Cardiac muscle cell (in vitro differentiated cells and primary cell): ENCODE measurements around the gene CDH15. TPM values are rescaled to one million over a fixed set of nuclear protein-coding genes. Genes with fewer than 3 reads are reported as not detected.

Experiments
- DNase-seq, 2 donors: peaks; one replicate each; pipeline versions ENCODE4 v3.0.0 to v3.0.0-alpha.2; 2010 to 2017; ENCODE audit warnings: low read depth in 1 of 2, low spot score in 1 of 2
- H3K27ac ChIP-seq: fragments of 200-600 bp; sonication (generic); 2 replicates; pipeline ENCODE4 v1.5.1; 2016
- H3K27me3 ChIP-seq: fragments of 200-600 bp; sonication (generic); 2 replicates; pipeline ENCODE4 v1.6.0; 2016; ENCODE audit warnings: control low read depth
- H3K36me3 ChIP-seq: fragments of 200-600 bp; sonication (generic); 2 replicates; pipeline ENCODE4 v1.5.1; 2016; ENCODE audit warnings: control low read depth
- H3K4me1 ChIP-seq: fragments of 200-600 bp; sonication (generic); 2 replicates; pipeline ENCODE4 v1.8.1; 2017; ENCODE audit warnings: low read depth, mild to moderate bottlenecking, mixed run types
- H3K4me3 ChIP-seq: fragments of 200-600 bp; sonication (generic); 2 replicates; pipeline ENCODE4 v1.5.1; 2016; ENCODE audit warnings: mild to moderate bottlenecking
- H3K9me3 ChIP-seq: fragments of 200-600 bp; sonication (generic); 2 replicates; pipeline ENCODE4 v1.5.1; 2017; ENCODE audit warnings: low read depth, mild to moderate bottlenecking, control low read depth
- CTCF ChIP-seq: IDR thresholded peaks from 2 replicates; pipeline ENCODE4 v1.5.1; 2012; ENCODE audit warnings: low read depth, mild to moderate bottlenecking, low read length
- polyA plus RNA-seq: library from polyadenylated mRNA; unstranded; fragments of >200 nt; fragmentation: Nextera tagmentation; extraction: Ambion mirVana; gene quantifications from 2 replicates; pipeline ENCODE4 v1.2.1, GENCODE V29; 2016
- total RNA-seq: library from RNA; depleted of rRNA; stranded (reverse); fragments of >200 nt; gene quantifications from 2 replicates; pipeline ENCODE4 v1.2.3, GENCODE V29; 2016

CDH15 gene
- total and polyA plus RNA-seq, 2 experiments from 2014 or later = 0.78 to 1.5 TPM

GRCh38 chr16:89166696-89167424 lies 4.7 kb upstream of the CDH15 start:
- H3K4me1 ChIP-seq = no peaks in the 10 kb centered on the region
- peaks cover 15% of the 10 kb centered on the region for H3K27me3 ChIP-seq
- no peak overlapping the region for H3K27ac ChIP-seq
- H3K4me3 ChIP-seq = no peak overlapping the region
- no peaks in the 10 kb centered on the region for H3K36me3 ChIP-seq
- no peak for DNase-seq
- H3K9me3 ChIP-seq = no peaks in the 10 kb centered on the region
- TF ChIP-seq CTCF = no peak

GRCh38 chr16:89167425-89167941 lies 4.1 kb upstream of the CDH15 start:
- no peak overlapping the region for H3K4me3 ChIP-seq
- peaks cover 17% of the 10 kb centered on the region for H3K27me3 ChIP-seq
- peak; percentile 83 to 95 for DNase-seq
- H3K36me3 ChIP-seq = no peaks in the 10 kb centered on the region
- no peaks in the 10 kb centered on the region for H3K9me3 ChIP-seq
- TF ChIP-seq CTCF = peak; percentile 88
- H3K4me1 ChIP-seq = no peaks in the 10 kb centered on the region
- no peak overlapping the region for H3K27ac ChIP-seq

- no peaks in the 10 kb centered on the region for H3K9me3 ChIP-seq
- no peak for DNase-seq
- peaks cover 18% of the 10 kb centered on the region for H3K27me3 ChIP-seq
- no peak for TF ChIP-seq CTCF
- no peak overlapping the region for H3K4me3 ChIP-seq
- no peak overlapping the region for H3K27ac ChIP-seq
- peaks cover 9% of the 10 kb centered on the region for H3K4me1 ChIP-seq
- no peaks in the 10 kb centered on the region for H3K36me3 ChIP-seq
These were observed 3.0 kb upstream of the CDH15 start for GRCh38 chr16:89168381-89169189.

GRCh38 chr16:89169778-89170177 lies 1.8 kb upstream of the CDH15 start:
- DNase-seq = no peak
- no peaks in the 10 kb centered on the region for H3K36me3 ChIP-seq
- H3K9me3 ChIP-seq = no peaks in the 10 kb centered on the region
- peaks cover 18% of the 10 kb centered on the region for H3K27me3 ChIP-seq
- no peak for TF ChIP-seq CTCF
- no peak overlapping the region for H3K27ac ChIP-seq
- peaks cover 10% of the 10 kb centered on the region for H3K4me1 ChIP-seq
- no peak overlapping the region for H3K4me3 ChIP-seq

- Histone ChIP-seq H3K4me1 (peaks cover 10% of the 10 kb centered on the region), H3K36me3 (no peaks in the 10 kb centered on the region), H3K9me3 (no peaks in the 10 kb centered on the region), H3K4me3 (peak overlapping the region; percentile 23), H3K27ac (no peak overlapping the region), H3K27me3 (peaks cover 18% of the 10 kb centered on the region)
- TF ChIP-seq CTCF = no peak
- no peak for DNase-seq
These were observed 967 bp upstream of the CDH15 start for GRCh38 chr16:89170346-89171215.
